ENCODE data around the gene GLRX3. TPM values are rescaled to one million over a fixed set of nuclear protein-coding genes. Genes with fewer than 3 reads are reported as not detected.

Gene GLRX3
- polyA plus RNA-seq, 1 donor, result 54.4 TPM

DNA sequence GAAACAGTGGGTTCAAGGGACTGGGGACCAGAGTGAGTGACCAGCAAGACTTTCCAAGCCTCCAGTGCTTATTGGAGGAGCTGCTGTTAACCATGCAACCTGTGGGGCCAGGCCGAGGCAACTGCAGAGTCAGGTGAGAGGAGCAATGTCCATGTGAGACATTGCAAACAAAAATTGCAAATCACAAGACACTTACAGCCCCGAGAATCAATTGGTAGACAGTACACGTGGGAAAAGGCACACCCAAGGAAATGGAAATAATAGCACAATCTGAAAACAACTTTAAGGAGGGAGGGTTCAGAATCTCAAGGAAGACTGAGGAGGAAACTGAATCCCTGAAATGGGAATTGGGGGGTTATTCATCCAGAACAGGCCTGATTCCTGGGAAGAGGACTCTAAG, 72.6 kb downstream of the GLRX3 start:
- DNase-seq, result no peak

DNA sequence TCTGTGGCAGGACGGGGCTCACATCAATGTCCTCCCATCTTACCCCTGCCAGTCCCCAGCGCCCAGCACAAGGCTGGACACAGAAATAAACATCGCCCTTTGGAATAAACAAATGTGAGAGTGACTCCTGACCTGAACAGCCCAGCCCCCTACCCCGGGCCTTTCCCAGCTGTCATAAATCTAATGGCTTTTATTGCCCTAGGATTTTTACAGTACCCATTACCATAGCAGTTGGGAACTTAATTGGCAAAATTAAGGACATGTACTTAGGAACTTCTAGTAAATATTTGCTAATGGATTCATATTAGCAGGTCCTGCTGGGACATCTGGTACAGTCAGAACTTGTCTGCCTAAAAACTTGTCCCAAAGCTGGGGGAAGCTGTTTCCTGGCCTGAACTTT, 76.6 kb downstream of the GLRX3 start:
- no peak for DNase-seq

DNA sequence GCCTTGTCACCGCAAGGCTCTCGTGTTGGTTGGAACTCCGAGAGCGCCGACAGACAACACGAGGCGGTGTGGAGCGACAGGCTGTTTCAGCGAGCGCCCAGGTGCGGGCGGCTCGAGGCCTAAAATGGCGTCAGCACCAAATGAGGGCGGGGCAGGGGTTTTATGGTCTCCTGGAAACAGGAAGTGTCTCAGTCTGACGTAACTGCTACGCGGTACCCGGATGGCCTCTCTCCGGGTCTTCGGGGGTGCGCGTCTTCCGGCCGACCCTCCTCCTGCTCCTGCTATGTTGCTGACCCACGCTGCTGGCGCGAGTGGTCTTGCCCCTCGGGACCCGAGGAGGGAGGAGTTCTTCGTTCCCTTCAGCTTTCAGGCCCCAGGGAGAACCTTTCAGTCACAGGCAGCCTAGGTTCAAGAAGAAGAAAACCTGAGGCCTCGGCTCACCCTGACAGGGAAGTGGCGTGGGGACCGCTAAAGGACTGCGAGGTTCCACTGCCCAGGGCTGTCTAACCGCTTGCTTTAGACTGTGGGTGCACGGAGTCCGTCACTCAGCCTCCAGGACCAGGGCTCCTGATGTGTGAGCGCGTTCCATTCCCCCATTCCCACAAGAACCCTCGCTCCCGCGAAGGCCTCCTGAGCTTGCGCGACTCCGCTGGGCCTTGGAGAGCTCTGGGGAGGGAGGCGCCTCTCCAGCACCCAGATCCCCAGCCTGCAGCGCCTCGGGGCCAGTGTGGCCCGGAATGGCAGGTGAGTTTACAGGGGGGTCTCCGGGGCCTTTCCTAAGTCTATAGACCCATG, 77.3 kb downstream of the GLRX3 start:
- no peak for DNase-seq

DNA sequence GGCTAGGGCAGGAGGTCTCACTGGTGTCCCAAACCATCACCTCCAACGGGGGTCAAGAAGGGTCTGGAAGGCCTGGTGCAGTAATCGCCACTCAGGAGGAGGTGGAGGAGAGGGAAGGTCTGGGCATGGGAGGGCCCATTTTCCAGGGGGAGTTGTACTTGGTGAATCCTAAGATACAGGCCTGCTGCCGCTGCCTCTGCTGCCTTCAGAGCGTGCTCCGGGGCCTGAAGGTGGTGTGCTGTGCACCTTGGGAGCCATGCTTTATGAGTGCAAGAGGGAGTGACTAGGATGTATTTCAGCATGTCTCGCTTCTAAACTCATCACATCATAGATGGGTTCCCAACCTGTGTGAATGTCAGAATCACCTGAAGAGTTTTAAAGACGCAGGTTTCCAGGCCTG, 78.2 kb downstream of the GLRX3 start:
- DNase-seq, result no peak

DNA sequence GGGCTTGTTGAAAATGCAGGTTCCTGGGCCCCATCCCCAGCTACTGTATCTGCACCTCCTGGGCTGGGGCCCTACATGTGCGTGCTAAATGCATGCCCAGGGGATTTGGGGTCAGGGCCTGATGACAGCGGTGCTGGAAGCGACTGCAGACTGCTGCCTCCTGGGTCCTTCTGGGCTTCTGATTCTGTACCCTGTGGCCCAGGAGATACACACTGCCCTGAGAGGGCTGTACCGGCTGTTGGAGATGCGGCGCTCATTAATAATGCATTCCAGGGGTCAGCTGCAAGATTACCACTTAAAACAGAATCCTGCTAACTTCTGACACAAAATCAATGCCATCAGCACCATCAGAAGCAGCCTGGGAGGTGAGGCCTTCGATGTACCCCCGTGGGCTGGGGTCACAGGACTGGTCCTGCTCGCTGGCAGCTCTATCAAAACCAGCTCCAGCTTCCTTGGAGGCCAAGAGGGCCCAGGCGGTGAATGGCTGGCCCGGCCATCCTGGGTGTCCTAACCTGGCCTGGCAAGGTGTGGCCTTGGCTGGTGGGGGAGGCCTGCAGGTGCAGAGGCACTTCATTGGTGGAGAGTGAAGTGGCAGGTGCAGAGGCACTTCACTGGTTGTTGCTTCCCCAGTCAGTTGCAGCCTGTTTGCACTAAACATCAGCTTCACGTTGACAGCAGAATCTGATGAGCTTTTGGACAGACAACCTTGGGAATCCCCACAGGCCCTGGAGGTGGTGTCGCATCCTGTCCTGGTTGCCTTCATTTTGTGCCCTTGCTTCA, 79.2 kb downstream of the GLRX3 start:
- DNase-seq, result no peak

DNA sequence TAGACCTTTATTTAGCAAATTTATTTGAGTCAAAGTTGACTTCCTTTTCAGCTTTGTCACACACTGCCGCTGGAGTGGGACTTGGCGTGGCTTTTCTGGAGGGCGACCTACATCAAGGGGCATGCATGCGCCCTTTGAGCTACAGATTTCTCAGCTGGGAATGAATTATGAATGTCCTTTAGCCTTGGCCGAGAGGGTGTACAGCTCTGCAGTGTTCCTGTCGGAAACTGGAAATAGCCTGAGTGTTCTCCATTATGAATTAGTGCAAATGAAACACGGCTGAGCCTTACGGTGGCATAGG, 79.7 kb downstream of the GLRX3 start:
- DNase-seq, result no peak

DNA sequence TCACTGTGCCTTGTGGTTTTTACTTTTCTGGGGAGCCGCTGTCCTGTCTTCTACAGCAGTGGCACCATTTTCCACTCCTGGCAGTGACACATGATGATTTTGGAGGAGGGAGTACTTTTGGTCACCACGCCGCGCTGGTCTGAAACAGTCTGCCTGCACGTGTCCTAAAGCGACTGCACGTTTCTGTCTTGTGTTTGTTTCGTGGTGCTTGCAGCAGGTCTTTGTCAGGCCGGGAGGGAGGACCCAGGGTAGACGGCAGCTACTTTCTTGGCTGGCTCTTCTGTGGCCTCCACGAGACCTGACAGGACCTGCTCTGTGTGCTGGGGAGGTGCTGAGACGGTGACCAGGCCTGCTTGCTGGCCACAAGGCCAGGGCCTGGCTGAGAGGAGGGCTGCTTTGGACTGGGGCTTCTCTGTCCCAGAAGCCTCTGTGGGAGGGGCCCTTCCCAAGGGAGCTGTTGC, 82.0 kb downstream of the GLRX3 start:
- no peak for DNase-seq

DNA sequence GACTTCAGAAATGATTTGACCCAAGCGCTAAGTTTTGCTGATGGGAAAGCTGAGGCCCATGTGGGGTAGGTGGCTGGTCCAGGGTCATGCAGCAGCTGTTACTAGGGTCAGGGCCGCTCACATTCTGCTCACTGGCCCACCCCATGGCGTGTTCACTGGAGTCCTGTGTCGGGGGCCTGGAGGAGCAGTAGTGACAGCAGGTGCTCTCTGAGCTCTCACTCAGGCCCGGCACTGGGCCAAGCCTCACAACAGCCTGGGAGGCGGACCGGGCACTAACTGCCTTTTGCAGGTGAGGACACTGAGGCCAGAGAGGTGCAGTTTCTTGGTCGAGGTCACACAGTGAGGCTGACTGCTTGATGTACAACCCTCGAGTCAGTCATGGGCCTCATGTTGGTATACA, 82.7 kb downstream of the GLRX3 start:
- DNase-seq, result no peak

DNA sequence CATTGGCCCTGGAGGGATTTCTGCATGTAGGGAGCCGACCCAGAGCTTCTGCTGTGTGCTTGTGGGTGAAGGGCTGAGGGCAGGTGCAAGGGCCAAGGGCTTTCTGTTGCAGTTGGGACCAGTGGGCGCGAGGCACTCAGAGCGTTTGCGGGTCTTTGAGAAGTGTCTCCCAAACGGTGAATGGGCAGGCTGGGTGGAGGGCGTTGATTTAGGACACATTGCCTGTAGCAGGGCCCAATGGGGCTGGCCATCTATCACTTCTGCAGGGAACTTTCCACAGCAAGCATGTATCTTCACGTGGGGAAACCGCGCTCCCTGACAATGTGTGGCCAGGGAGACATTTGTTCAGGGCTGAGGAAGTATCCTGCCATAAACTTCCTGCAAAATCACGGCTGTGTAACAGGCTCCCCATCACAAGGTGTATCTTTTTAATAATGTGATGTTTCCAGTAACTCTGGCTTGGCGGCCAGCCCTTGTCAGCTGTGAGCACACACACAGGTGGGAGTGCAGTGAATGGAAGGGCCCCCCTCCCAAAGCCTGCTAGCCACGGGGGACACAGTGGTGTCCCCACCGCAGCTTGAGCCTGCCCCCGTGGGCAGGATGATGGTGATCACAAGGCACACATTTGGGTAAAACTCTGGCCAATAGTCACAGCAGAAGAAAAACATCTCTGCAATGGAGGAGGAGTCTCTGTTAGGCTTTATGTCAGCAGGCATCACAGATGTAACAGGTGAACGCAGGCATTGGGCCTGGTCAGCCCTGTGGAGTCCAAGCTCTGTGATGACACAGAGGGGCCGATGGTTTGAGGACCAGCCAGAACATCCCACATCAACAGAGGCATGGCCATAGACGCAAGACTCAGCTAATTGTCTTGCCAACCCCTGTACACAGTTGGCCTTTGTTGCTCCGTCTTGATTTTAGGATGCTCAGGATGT, 84.3 kb downstream of the GLRX3 start:
- DNase-seq, result no peak

DNA sequence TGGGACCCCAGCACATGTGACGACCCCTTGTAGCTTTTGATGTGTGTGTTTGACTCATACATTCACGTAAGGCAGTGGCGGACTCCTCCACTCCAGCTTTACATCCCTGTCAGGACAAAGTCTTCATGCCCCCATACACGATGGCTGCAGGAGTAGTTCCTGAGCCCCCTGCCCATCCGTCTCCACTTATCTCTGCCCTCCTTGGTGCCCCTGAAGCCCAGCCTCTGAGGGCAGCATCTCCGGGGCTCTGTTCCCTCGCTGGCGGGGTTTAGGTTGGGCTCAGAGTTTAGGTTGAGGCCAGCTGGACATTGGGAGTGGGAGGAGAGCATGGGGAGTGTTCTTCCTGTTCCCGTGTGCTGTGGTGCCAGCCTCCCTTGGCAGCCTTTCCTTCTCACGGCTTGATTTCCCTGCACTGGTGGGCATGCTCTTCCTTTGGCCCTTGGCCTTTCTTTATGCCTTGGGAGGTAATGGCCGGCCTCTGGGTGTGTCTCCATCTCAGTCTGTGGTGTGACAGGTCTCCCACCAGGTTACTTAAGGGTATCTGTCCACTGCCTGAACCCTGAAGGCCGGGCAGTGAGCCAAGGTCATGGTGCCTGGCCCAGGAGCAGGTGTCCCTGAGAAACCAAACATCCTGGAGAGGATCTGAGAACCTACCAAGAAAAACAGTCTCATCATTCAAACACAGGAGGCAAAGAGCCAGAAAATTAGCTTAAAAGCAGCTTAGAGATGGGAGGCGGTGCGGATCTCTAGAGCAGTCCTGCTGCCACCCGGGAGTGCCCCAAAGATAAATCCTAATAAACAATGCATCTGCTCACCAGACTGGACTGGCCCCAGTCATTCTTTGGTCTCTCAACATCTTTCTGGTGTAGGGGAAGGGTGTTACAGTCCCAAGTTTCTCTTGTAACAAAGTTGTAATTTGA, 85.5 kb downstream of the GLRX3 start:
- DNase-seq, result no peak

DNA sequence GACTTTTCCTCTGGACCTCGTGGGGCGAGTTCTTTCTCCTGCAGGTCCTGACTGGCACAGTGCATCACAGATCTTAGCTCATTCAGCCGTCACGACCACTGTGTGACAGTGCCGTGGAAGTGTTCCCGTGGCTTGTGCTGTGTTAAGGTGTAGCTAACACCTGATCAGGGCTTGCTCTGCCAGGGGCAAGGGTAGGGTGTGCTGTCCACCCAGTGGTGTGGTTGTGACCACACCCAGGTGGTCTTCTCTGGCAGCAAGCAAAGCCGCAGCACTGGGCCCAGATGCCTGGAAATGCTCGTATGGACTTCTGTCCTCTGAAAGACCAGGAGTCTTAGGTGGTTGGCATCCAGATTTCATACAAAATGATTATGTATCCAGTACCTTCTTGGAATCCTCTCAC, 86.2 kb downstream of the GLRX3 start:
- no peak for DNase-seq

DNA sequence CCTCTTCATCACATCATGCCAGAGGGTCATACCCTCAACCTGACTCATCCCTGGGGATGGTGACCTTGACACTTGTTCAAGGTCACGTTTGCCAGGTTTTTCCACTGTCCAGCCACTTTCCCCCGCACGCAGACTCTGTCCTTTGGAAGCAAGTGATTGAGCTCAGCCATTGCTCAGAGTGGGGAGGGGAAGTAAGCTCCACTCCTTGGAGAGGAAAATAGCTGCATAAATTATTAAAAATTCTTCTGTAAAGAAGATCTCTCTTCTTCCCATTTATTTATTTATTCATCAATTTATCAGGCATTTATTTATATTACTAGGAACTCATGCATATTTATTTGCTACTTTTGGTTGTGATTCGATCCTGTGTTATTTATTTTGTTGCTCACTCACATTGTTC, 88.0 kb downstream of the GLRX3 start:
- no peak for DNase-seq

DNA sequence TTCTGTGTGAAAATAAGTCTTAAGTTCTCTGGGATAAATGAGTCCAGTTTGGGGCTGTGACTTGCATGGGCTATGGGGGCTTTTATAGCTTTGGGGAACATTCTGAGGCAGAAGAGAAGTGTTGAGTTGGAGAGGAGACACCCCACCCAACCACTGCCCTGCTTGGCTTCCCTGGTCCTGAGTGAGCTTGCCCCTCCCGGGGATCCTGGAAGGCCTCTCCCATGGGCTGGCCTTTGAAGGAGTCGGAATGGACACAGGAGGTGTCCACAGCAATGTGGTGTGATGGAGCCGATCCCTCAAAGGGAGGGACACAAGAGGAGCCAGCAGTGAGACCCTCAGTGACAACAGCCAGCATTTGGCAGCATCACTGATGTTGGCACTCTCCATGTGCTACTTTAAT, 89.8 kb downstream of the GLRX3 start:
- no peak for DNase-seq

DNA sequence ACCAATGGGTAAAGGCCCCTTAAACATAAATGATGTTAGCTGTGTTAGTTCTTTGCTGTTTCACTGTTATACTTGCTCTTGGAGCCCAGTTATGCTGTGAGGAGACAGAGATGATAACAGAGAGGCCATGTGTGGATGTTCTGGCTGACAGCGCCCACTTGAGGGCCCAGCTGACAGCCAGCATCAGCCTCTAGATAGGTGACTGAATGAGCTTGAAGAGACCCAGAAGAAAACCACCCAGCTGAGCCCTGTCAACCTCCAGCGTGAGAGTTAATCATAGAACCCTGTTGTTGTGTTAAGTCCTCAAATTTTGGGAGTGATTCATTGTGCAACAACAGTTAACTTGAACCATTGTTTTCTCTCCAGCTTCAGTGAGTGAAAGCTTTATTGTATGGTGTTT, 91.7 kb downstream of the GLRX3 start:
- DNase-seq, result no peak

Other genes with a start within 250 kb of the GLRX3 start
- gene EBF3, start 172.1 kb upstream of the GLRX3 start, polyA plus RNA-seq (ENCODE audit: insufficient read length), result 71.1 TPM
- 3.1 TPM for gene C10orf143, start 25.6 kb upstream of the GLRX3 start, polyA plus RNA-seq (ENCODE audit: insufficient read length)

Measured in hindlimb muscle (tissue), 1 donor.